ENCODE measurements around the gene HOXA3. TPM values are rescaled to one million over a fixed set of nuclear protein-coding genes. Genes with fewer than 3 reads are reported as not detected.
A peak's percentile ranks its signal among the peaks of the same experiment; 100 is the strongest.

HOXA3 gene
- polyA plus RNA-seq, 1 donor from 2014 or later: not detected

DNA sequence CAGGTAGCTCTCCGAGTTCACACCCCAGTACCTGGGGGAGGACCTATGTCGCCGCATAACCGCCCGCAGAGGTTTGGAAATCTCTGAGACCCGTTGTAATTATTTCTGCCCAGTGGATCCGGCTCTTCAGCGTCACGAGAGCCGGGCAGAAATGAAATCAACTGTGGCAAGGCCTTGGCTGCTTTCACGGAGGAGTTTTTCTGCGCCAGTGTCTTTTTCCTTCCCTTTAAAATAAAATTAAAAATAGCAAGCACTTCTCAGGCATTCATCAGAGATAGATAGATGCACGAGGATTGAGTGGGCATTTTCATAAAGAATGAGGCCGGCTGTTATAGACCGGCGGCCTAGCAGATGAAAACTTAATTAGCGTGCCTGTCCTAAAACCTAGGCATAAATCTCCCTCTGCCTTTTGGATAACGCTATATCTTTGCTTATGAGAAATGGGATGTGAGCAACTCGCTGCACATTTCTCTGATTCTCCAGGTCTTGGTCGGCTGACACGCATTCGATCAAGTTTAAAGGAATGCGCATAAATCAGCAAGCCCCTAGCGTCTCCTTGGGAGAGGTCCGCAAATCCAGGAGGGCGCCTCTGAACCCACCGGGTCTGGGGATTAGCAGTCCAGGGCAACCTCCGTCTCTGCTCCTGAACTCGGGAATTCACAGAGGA is 41.1 kb upstream of the HOXA3 start:
- H3K4me3 Mint-ChIP-seq: peak overlapping the region in 3 of 4 donors; percentile 25 to 59 (median 45)

DNA sequence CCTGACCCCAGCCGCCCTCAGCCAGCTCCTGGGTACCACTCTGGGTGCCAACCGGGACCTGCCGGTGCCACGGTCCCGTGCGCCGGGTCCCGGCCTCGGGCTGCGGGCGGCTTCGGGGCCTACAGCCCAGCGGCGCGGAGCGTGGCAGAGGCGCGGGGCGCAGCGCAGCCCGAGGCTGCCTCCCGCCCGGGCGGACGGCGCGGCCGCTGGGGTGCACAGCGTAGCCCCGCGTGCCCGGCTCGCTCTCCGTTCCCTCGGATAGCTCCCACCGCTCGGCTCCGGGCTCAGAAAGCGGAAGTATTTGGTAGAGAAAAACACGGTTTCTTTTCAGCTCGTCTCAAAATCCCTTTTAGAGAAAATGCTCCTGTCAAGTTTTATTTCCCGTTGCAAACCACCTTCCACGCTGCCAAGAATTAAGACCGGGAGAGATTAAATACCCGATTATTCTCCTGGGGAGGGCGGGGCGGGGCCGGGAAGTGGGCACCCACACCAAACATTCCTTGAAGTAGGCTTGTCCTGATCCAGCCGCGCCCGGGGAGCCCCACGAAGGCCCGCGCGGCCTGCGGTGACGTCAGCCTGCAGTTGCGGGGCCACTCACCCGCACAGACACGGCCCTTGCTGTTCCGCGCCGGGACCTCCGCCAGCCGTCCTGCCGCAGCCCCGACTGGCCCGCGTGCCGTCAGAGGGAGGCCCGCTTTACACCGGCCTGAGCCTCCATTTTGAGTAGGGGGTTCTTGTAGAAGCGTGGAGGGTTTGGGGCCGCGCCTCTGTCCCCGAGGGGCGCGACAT is 40.4 kb upstream of the HOXA3 start:
- Mint-ChIP-seq H3K27me3 (peaks cover 74% of the 10 kb centered on the region), H3K36me3 (no peaks in the 10 kb centered on the region), H3K4me1 (peaks cover 8 to 20% (median 15%) of the 10 kb centered on the region in 3 donors), H3K4me3 (peak overlapping the region; percentile 31 to 85 (median 62)), H3K9me3 (peaks cover 0 to 2% (median 0%) of the 10 kb centered on the region in 3 donors), H3K27ac (peak overlapping the region; percentile 81 to 97 (median 82))

More for the DNA sequence above, 41.1 kb upstream of the HOXA3 start:
- H3K4me1 Mint-ChIP-seq: peaks cover 6 to 19% (median 15%) of the 10 kb centered on the region in 3 donors
- peaks cover 74% of the 10 kb centered on the region for H3K27me3 Mint-ChIP-seq
- H3K27ac Mint-ChIP-seq: peak overlapping the region; percentile 46 to 97 (median 82)
- peaks cover 0 to 5% (median 0%) of the 10 kb centered on the region in 3 donors for H3K9me3 Mint-ChIP-seq
- H3K36me3 Mint-ChIP-seq: no peaks in the 10 kb centered on the region

DNA sequence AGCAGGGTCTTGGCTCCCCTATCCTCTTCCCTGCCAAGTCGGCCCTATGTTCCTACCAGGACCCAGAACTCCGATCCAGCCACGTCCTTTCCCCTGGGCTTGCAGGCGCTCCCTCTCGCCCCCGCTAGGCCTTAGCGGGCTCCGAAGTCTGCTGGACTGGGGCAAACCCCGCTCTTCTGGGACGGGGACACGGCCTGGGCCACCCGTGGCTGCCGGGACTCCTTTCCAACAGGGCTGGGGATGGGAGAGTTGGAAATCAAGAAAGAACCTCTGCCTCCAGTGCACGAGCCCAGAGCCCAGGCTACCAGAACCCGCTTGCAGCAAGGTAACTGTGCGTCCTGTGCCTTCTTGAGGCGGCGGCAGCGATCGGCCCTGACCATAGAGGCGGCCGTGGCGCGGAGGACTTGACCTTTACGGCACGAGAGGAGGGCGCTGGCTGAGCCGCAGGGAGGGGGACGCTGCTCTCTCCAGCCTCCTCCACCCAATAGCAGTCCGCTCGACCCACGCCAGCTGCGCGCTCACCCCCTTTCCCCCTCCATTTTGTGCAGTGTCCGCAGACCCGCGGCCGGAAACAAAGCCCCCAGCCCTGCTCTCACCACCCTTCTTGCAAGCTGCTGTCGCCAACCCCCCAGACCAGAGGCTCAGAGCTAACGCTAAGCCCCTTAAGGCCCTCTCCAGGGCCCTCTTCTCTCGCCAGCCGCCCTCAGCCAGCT is 39.6 kb upstream of the HOXA3 start:
- H3K4me3 Mint-ChIP-seq: peak overlapping the region; percentile 49 to 91 (median 72)
- H3K36me3 Mint-ChIP-seq: no peaks in the 10 kb centered on the region
- H3K27me3 Mint-ChIP-seq: peaks cover 75% of the 10 kb centered on the region
- H3K27ac Mint-ChIP-seq: peak overlapping the region; percentile 46 to 97 (median 82)
- H3K4me1 Mint-ChIP-seq: peaks cover 8 to 20% (median 15%) of the 10 kb centered on the region in 3 donors
- peaks cover 0 to 2% (median 0%) of the 10 kb centered on the region in 3 donors for H3K9me3 Mint-ChIP-seq

DNA sequence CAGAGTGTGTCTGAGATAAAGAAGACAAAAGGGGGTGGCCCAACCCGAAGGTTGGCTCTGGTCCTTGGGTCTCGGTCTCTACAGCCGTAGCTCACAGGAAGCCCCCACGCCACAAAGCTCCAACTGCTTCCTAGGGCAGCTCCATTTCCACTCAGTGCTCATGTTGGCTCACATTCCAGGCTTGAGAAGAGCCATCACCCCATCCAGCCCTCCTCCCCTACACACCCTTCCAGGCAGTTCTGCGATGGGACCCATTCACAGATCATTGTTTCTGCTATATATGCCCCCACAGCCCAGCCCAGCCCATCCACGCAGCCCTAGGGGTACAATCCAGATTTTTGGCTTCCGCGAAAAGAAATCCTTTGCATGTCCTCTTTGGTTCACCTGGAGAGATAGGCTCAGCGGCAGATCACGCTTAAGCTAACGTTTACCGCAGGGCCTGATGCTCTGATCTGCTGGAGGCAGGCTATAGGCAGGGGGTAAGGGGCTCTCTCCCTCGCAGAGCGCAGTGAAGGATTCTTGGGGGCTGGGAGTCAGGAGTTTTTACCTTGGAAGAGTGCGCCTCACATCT is 38.9 kb upstream of the HOXA3 start:
- H3K4me1 Mint-ChIP-seq: peaks cover 7 to 18% (median 12%) of the 10 kb centered on the region in 3 donors
- H3K9me3 Mint-ChIP-seq: peaks cover 0 to 2% (median 0%) of the 10 kb centered on the region in 3 donors
- H3K36me3 Mint-ChIP-seq: no peaks in the 10 kb centered on the region
- H3K27me3 Mint-ChIP-seq: peaks cover 75% of the 10 kb centered on the region
- H3K4me3 Mint-ChIP-seq: peak overlapping the region in 2 of 4 donors; percentile 52 to 91
- peak overlapping the region in 2 of 3 donors; percentile 61 to 97 for H3K27ac Mint-ChIP-seq

DNA sequence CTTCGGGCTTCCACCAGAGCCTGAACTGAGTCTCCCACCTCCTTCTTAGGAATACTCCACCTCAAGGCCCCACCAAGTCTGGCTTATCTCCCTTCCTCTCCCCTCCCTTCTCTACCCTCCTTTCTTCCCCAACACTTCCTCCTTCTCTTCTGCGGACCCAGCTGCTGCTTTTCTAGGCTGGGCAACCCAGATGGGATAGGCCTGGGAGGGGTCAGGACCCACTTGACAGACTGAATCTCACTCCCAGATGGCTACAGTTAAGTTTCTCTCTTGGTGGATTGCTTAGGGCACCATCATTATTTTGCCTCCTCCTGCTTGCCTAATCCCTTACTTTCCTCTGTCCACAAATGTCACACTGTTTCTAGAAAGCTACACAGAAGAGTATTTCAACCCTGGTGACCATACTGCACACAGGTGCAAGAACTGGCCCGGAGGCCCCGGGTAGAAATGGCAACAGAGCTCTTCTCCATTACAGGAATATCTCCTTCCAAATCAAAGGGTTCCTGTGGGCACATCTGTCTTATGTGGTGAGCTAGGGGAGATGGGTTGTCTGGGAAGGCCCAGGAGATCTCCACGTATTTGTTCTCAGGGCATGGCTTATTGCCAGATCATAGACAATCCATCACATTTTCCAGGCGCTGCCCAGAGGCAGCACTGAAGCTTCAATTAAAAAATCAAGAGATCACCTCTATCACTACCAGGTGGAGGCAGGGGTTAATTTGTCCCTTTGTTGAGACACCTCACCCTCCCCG is 37.8 kb upstream of the HOXA3 start:
- Mint-ChIP-seq H3K27ac (peak overlapping the region in 2 of 3 donors; percentile 8 to 97), H3K4me1 (peaks cover 11 to 21% (median 13%) of the 10 kb centered on the region in 3 donors), H3K4me3 (peak overlapping the region in 3 of 4 donors; percentile 30 to 91 (median 50)), H3K27me3 (peaks cover 79% of the 10 kb centered on the region), H3K9me3 (peaks cover 0 to 2% (median 0%) of the 10 kb centered on the region in 3 donors), H3K36me3 (no peaks in the 10 kb centered on the region)

DNA sequence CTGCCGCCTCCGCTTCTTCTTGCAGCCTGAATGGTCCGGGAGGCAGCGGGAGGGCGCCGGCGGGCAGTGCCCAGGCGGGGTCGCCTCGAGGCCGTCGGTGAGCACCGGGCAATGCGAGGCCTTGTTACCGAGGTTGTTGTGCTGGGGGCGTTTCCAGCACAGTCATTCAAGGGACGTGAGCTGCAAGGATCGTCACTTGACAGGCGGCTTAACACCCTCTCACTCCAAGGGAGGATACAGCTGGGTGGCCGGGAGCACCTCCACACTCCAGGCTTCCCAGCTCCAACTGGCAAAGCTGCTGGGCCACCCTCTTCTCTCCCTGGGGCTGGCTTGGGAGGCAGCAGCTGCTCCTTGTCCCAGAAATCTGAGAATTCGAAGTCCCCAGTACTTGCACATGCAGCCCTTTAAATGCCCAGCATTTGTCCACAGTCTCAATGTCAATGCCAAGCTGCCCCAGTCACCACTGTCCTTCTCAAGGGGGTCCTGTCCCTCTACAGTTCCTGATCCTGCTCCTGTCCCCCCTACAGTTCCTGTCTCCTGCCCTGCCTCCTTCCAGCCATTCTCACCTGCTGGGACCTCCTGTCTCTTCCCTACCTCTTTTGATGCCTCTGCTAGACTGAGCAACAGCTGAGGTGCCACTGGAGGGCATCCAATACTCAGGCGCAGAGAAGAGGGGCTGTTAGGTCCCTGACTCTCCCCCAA is 37.1 kb upstream of the HOXA3 start:
- Mint-ChIP-seq H3K27ac (peak overlapping the region in 1 of 3 donors; percentile 97), H3K36me3 (peaks cover 3% of the 10 kb centered on the region), H3K4me3 (peak overlapping the region; percentile 44 to 91 (median 50)), H3K4me1 (peaks cover 16 to 27% (median 19%) of the 10 kb centered on the region in 3 donors), H3K9me3 (peaks cover 0 to 5% (median 0%) of the 10 kb centered on the region in 3 donors), H3K27me3 (peaks cover 79% of the 10 kb centered on the region)

DNA sequence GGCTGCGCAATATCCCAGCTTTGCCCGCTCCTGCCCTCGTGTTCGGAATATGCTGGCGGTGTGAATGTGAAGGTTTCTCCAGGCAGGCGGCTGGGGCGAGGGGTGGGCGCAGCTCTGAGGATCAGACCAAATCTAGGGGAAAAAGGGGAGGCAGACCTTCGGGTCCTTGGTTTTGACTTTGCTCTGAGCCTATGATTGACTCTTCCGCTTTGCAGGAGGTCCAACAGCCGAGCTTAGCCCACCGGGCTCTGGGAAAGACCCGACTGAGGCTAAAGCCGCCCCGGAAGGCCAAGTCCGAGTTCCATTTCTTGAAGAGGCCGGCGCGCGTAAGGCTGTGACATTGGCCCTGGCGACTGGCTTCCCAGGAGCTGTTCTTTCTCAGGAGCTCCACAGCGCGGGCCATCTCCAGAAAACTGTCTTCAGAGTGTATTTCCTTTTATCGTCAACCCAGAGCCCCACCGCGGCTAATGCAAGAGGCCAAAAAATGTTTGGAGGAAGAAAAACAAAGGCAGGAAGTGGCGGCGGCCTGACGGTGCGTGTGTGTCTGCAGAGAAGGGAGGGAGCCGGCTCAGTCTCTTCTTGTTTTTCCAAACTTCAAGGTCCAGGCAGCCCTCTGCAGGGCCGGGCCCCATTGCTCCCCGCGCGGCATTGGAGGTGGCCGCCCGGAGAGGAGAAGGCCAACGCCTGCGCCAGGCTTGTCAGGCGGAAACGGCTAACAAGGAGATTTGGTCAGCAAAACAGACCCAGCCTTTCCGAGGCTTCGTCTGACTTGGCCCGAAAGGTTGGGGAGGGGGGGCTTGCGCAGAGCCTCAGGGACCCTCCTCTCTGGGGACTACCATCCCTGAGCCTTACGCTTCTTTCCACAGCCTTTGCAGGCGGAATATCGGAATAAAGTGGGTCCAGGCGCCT is 36.3 kb upstream of the HOXA3 start:
- peaks cover 79% of the 10 kb centered on the region for H3K27me3 Mint-ChIP-seq
- peaks cover 3% of the 10 kb centered on the region for H3K36me3 Mint-ChIP-seq
- H3K4me3 Mint-ChIP-seq: peak overlapping the region; percentile 44 to 82 (median 78)
- H3K9me3 Mint-ChIP-seq: peaks cover 0 to 5% (median 0%) of the 10 kb centered on the region in 3 donors
- peaks cover 18 to 32% (median 19%) of the 10 kb centered on the region in 3 donors for H3K4me1 Mint-ChIP-seq
- peak overlapping the region; percentile 78 to 98 (median 97) for H3K27ac Mint-ChIP-seq

DNA sequence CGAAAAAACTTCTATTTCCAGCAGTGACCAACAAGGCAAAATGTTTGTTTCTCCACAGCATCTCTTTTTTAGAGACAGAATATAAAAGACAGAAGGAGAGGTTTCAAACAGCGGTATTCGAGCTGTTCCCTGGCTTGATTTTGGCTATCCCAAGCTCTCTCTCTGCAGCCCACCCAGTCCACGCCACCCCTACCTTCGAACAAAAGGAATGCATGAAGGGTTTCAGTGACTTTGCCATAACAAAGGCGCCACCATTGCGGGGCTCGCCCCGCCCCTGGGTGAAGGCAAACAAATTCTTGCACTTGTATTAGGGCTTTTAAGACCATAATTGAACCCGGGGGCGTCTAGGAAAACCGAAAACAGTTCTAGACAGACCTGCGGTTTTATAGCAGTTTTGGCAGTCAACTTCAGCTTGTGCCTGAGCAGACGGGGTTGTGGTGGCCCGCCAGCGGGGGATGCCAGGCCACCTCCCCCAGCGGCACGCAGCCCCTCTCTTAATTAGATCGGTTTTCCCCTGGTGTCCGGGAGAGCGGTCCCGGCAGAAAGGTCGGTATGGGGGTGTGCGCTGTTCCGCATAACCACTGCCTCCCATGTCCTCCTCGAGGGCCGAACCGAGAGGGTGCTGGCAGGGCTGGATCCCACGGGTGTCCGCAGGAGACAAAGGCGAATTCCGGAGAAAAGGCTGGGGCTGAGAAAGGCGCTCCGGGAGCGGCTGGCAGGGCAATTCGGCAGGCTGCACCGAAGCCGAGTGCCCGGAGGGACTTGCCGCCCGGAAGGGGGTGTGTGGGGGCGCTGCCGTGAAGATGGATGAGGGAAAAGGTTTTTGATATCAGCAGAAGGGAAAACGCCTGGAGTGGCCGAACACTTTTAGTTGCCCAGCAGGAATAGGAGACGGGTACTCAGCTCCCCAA is 35.3 kb upstream of the HOXA3 start:
- Mint-ChIP-seq H3K4me1 (peaks cover 18 to 33% (median 18%) of the 10 kb centered on the region in 3 donors), H3K27ac (peak overlapping the region; percentile 78 to 98 (median 97)), H3K4me3 (peak overlapping the region; percentile 9 to 82 (median 78)), H3K27me3 (peaks cover 78% of the 10 kb centered on the region), H3K36me3 (peaks cover 3% of the 10 kb centered on the region), H3K9me3 (peaks cover 0 to 5% (median 0%) of the 10 kb centered on the region in 3 donors)

DNA sequence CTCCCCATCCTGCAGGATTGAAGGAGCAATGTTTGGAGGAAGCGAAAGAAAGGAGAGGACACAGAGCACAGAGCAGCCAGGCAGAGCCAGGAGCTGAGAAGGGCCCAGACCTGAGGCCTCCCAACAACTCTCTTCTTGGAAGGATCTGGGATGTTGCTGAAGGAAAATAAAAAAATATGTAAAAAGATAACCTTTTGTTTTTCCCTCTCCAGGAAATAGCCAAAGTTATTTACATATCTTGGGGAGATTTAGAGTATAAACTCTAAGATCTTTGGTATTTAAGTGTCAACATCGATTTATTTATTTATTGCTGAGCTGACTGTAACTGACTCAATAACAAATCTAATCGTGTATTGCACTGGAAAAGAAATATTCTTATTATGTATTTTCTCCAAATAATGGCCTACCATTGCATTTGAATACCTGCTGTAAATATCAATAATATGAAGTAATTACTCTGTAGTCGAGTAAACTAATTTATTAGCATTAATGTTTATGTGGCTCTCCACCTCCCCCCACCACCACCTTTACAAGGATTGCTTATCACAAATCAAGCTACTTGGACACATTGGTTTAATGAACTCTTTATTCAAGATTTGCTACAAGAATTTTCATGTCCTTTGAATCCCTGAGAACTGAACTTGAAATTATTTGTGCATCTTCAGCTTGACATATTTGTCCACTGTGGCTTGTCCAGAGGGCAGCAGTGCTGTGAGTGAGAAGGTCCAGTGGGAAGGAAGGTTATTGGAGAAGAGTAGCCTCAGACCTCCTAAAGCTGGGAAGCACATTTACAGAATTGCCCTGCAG is 34.5 kb upstream of the HOXA3 start:
- peaks cover 0 to 4% (median 0%) of the 10 kb centered on the region in 3 donors for H3K9me3 Mint-ChIP-seq
- H3K36me3 Mint-ChIP-seq: peaks cover 3% of the 10 kb centered on the region
- peak overlapping the region in 3 of 4 donors; percentile 39 to 79 (median 50) for H3K4me3 Mint-ChIP-seq
- H3K27me3 Mint-ChIP-seq: peaks cover 77% of the 10 kb centered on the region
- H3K27ac Mint-ChIP-seq: peak overlapping the region; percentile 78 to 97 (median 93)
- peaks cover 17 to 33% (median 17%) of the 10 kb centered on the region in 3 donors for H3K4me1 Mint-ChIP-seq

DNA sequence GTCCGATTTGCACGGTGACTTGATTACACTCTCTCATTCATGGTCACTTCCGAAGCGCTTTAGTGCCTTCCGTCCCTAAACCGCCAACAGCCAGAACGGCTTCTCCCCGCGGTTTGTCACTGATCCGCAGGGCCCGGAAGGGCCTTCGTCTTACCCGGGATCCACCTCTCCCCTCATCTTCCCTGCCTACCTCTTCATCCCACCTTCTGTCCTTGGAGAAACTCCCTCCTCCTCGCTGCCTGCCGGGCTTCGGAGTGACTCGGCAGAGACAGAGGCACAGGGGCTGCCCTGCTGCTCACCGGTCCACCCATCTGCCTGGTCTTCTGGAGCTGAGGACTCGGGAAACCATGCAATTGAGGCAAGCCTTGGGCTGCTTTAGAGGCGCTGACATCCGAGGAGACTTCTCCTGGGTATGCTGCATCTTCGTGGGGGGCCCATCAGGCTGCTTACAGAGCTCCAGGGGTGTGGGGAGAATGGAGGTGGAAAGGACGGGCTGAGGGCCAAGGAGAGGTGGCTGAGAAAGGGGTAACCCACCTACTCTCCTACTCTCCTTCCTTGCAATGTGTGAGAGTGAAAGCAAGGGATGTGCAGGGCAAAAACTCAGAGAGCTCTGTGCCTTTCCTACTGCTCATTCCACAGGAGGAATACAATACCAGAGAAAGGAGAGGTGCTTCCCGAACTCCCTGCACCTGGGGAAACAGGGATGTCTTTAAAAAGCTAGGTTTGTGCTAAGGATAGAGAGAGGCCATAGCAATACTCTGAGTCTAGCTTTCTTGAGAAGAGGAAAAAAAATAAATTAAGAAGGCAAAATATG is 33.7 kb upstream of the HOXA3 start:
- Mint-ChIP-seq H3K36me3 (peaks cover 3% of the 10 kb centered on the region), H3K27ac (peak overlapping the region; percentile 89 to 97 (median 93)), H3K27me3 (peaks cover 74% of the 10 kb centered on the region), H3K9me3 (peaks cover 0 to 4% (median 0%) of the 10 kb centered on the region in 3 donors), H3K4me1 (peaks cover 17 to 33% (median 17%) of the 10 kb centered on the region in 3 donors), H3K4me3 (peak overlapping the region; percentile 3 to 75 (median 50))
